Activated CD4-positive, alpha-beta T cell treated with anti-CD3 and anti-CD28 coated beads for 4 hours (primary cell): ENCODE measurements around the gene CARD9.
A peak's percentile ranks its signal among the peaks of the same experiment; 100 is the strongest.
"Not testable (repeated sequence)": the region's sequence is repeated elsewhere in the genome, so short reads cannot be mapped to it uniquely, and the experiment has no call there.

Experiments used
- DNase-seq, 2 donors: peaks; one replicate each; pipeline ENCODE4 v3.0.0-alpha.2; 2020

Gene CARD9

GRCh38 chr9:136373300-136374182, at the start of gene CARD9:
Gene CARD9, minus strand, starts transcription at chr9:136373669. Its CDS starts 1,591 bp downstream, at chr9:136372078.
- DNase-seq, result no peak

- DNase-seq, result no peak
These were observed 49.4 kb upstream of the CARD9 start for GRCh38 chr9:136422876-136423275.

- no peak for DNase-seq
These were observed 48.3 kb upstream of the CARD9 start for GRCh38 chr9:136421791-136422190.

GRCh38 chr9:136419092-136419420, 45.6 kb upstream of the CARD9 start:
- no peak for DNase-seq

- DNase-seq, result no peak
These were observed 45.0 kb upstream of the CARD9 start for GRCh38 chr9:136418182-136419091.

GRCh38 chr9:136416914-136417313, 43.4 kb upstream of the CARD9 start:
- no peak for DNase-seq

GRCh38 chr9:136416427-136416826, 43.0 kb upstream of the CARD9 start:
- no peak for DNase-seq

- DNase-seq, result no peak
These were observed 39.5 kb upstream of the CARD9 start for GRCh38 chr9:136412962-136413361.

GRCh38 chr9:136411378-136411777, 37.9 kb upstream of the CARD9 start:
- DNase-seq, result no peak

- peak; percentile 96 to 98 for DNase-seq
These were observed 37.2 kb upstream of the CARD9 start, which contains the start of the genes ENTR1 and PMPCA for GRCh38 chr9:136410500-136411287. Gene ENTR1, minus strand, starts transcription at chr9:136410614. Its CDS starts 217 bp downstream, at chr9:136410397. Gene PMPCA, plus strand, starts transcription at chr9:136410658. Its CDS starts 11 bp downstream, at chr9:136410669.

GRCh38 chr9:136409557-136410455, 36.3 kb upstream of the CARD9 start:
- peak; percentile 37 to 49 for DNase-seq

- no peak for DNase-seq
These were observed 34.4 kb upstream of the CARD9 start for GRCh38 chr9:136407911-136408310.

GRCh38 chr9:136407061-136407460, 33.6 kb upstream of the CARD9 start:
- DNase-seq, result not testable (repeated sequence)

GRCh38 chr9:136405904-136406303, 32.4 kb upstream of the CARD9 start:
- not testable (repeated sequence) for DNase-seq

GRCh38 chr9:136405481-136405880, 32.0 kb upstream of the CARD9 start:
- DNase-seq, result no peak

- no peak for DNase-seq
These were observed 31.3 kb upstream of the CARD9 start for GRCh38 chr9:136404801-136405136.

- peak in 1 of 2 donors; percentile 43 for DNase-seq
These were observed 30.7 kb upstream of the CARD9 start for GRCh38 chr9:136403915-136404800.

- peak; percentile 75 to 81 for DNase-seq
These were observed 30.1 kb upstream of the CARD9 start for GRCh38 chr9:136403538-136403914.

GRCh38 chr9:136402067-136402466, 28.6 kb upstream of the CARD9 start:
- no peak for DNase-seq

GRCh38 chr9:136401173-136401922, 27.9 kb upstream of the CARD9 start:
- DNase-seq, result no peak
